SK-N-SH treated with all-trans-retinoic acid at 6 μM for 48 hours (cell line): Measurements from ENCODE around the gene EPN1.

Experiments
- ARNTL ChIP-seq: fragments of 450-650 bp; formaldehyde crosslinking; IDR thresholded peaks from 2 replicates; pipeline ENCODE4 v1.5.0; 2020; ENCODE audit warnings: low read depth, mild to moderate bottlenecking, moderate library complexity, borderline replicate concordance
- TOX ChIP-seq: fragments of 250-450 bp; sonication (Bioruptor Pico); IDR thresholded peaks from 2 replicates; pipeline ENCODE4 v1.8.0; 2021; ENCODE audit warnings: mild to moderate bottlenecking, moderate library complexity, borderline replicate concordance
- TF ChIP-seq, protein P1 (sequence below): fragments of 250-450 bp; sonication (Bioruptor Pico); IDR thresholded peaks from 2 replicates; pipeline ENCODE4 v1.8.0; 2020; ENCODE audit warnings: mild to moderate bottlenecking, moderate library complexity, borderline replicate concordance
- TF ChIP-seq, protein P2 (sequence below): fragments of 250-450 bp; sonication (Bioruptor Pico); IDR thresholded peaks from 2 replicates; pipeline ENCODE4 v1.5.1; 2021; ENCODE audit warnings: mild to moderate bottlenecking, moderate library complexity

DNA sequence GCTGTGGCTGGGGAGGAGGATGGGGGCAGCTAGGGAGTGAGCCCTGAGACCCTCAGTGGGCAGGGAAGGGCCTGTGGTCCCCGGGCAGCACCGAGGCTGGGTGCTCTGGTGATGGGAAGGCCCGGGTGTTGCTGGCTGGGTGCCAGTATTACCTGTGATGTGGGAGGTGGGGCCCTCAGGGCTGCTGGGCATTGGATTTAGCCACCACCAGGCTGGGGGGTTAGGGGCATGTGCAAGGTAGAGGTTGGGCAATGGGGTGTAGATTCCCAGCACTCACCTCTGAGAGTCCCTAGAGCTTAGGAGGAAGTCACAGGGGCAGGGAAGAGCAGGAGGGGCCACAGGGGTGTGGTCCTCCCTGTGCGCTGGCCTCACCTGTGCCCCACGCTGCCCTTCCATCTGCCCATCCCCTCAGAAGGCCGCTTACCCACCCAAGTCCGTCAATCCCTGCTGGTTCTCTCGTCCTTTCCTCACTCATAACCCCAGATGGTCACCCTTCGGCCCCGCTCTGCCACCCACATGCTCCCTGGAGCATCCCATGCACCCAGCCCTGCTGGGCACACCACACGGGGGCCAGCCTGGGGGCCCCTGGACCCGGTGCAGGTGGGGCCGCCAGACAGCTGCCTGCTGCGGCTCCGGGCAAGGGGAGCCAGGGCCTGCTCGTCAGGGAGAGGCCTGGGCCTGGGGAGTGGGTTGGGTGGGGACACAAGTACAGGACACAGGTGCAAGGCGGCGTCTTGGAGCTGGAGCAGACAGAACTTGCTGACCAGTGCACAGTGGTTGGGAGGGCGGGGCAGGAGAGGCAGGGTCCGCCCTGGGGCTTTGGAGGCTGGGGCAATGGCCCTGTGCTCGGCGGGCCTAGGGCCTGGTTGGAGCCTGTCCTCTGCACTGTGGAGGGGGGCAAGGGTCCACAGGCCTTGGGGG is 12.5 kb downstream of the EPN1 start:
- TF ChIP-seq, protein P1, sequence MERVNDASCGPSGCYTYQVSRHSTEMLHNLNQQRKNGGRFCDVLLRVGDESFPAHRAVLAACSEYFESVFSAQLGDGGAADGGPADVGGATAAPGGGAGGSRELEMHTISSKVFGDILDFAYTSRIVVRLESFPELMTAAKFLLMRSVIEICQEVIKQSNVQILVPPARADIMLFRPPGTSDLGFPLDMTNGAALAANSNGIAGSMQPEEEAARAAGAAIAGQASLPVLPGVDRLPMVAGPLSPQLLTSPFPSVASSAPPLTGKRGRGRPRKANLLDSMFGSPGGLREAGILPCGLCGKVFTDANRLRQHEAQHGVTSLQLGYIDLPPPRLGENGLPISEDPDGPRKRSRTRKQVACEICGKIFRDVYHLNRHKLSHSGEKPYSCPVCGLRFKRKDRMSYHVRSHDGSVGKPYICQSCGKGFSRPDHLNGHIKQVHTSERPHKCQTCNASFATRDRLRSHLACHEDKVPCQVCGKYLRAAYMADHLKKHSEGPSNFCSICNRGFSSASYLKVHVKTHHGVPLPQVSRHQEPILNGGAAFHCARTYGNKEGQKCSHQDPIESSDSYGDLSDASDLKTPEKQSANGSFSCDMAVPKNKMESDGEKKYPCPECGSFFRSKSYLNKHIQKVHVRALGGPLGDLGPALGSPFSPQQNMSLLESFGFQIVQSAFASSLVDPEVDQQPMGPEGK (CRISPR knock-in tag): no peak
- no peak for TF ChIP-seq ARNTL (CRISPR knock-in tag)
- TF ChIP-seq, protein P2, sequence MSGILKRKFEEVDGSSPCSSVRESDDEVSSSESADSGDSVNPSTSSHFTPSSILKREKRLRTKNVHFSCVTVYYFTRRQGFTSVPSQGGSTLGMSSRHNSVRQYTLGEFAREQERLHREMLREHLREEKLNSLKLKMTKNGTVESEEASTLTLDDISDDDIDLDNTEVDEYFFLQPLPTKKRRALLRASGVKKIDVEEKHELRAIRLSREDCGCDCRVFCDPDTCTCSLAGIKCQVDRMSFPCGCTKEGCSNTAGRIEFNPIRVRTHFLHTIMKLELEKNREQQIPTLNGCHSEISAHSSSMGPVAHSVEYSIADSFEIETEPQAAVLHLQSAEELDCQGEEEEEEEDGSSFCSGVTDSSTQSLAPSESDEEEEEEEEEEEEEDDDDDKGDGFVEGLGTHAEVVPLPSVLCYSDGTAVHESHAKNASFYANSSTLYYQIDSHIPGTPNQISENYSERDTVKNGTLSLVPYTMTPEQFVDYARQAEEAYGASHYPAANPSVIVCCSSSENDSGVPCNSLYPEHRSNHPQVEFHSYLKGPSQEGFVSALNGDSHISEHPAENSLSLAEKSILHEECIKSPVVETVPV (CRISPR knock-in tag): no peak
- no peak for TF ChIP-seq TOX (CRISPR knock-in tag)
